ACC112 (cell line): ENCODE data around the gene DIO3.

Source experiments
- H2AFZ ChIP-seq: fragments of 200-600 bp; sonication (generic); one replicate; pipeline ENCODE4 v1.6.0; 2017; ENCODE audit warnings: antibody characterized with exemption, low read length; ENCODE audit not compliant: unreplicated experiment
- H3K27ac ChIP-seq: fragments of 200-600 bp; sonication (generic); 2 replicates; pipeline ENCODE4 v1.5.1; 2014; ENCODE audit warnings: low read depth, mild to moderate bottlenecking, antibody characterized with exemption, low read length, moderate library complexity
- H3K27me3 ChIP-seq: fragments of 200-600 bp; sonication (generic); 2 replicates; pipeline ENCODE4 v1.6.1; 2014; ENCODE audit warnings: mild to moderate bottlenecking, antibody characterized with exemption, low read length, moderate library complexity, mixed read lengths; ENCODE audit not compliant: insufficient read depth
- H3K36me3 ChIP-seq: fragments of 200-600 bp; sonication (generic); 2 replicates; pipeline ENCODE4 v1.6.1; 2016; ENCODE audit warnings: mild to moderate bottlenecking, antibody characterized with exemption, low read length, moderate library complexity, mixed read lengths; ENCODE audit not compliant: insufficient read depth
- H3K4me1 ChIP-seq: fragments of 200-600 bp; sonication (generic); one replicate; pipeline ENCODE4 v1.6.1; 2016; ENCODE audit warnings: low read length, mixed read lengths; ENCODE audit not compliant: insufficient read depth, unreplicated experiment, control insufficient read depth
- H3K4me3 ChIP-seq: fragments of 200-600 bp; sonication (generic); 2 replicates; pipeline ENCODE4 v1.5.1; 2014; ENCODE audit warnings: mild to moderate bottlenecking, low read depth, low read length
- H3K79me2 ChIP-seq: fragments of 200-600 bp; sonication (generic); one replicate; pipeline ENCODE4 v1.6.0; 2016; ENCODE audit warnings: low read length; ENCODE audit not compliant: control insufficient read depth, unreplicated experiment, insufficient read depth

Gene DIO3

GRCh38 chr14:101525640-101526527, 35.4 kb upstream of the DIO3 start:
- Histone ChIP-seq H3K4me3 (no peak overlapping the region), H2AFZ (no peak overlapping the region), H3K27me3 (no peaks in the 10 kb centered on the region), H3K4me1 (no peaks in the 10 kb centered on the region), H3K36me3 (no peaks in the 10 kb centered on the region), H3K27ac (no peak overlapping the region), H3K79me2 (no peaks in the 10 kb centered on the region)

GRCh38 chr14:101527987-101528386, 33.3 kb upstream of the DIO3 start:
- H3K27ac ChIP-seq, result no peak overlapping the region
- H3K36me3 ChIP-seq, result no peaks in the 10 kb centered on the region
- no peaks in the 10 kb centered on the region for H3K4me1 ChIP-seq
- no peaks in the 10 kb centered on the region for H3K79me2 ChIP-seq
- no peaks in the 10 kb centered on the region for H3K27me3 ChIP-seq
- H2AFZ ChIP-seq, result no peak overlapping the region
- no peak overlapping the region for H3K4me3 ChIP-seq

- Histone ChIP-seq H3K27ac (no peak overlapping the region), H2AFZ (no peak overlapping the region), H3K4me3 (no peak overlapping the region), H3K36me3 (no peaks in the 10 kb centered on the region), H3K27me3 (no peaks in the 10 kb centered on the region), H3K79me2 (no peaks in the 10 kb centered on the region), H3K4me1 (no peaks in the 10 kb centered on the region)
These were observed 32.2 kb upstream of the DIO3 start for GRCh38 chr14:101529079-101529478.

GRCh38 chr14:101534198-101534597, 27.1 kb upstream of the DIO3 start:
- Histone ChIP-seq H3K4me3 (no peak overlapping the region), H3K79me2 (no peaks in the 10 kb centered on the region), H3K27ac (no peak overlapping the region), H3K27me3 (no peaks in the 10 kb centered on the region), H2AFZ (no peak overlapping the region), H3K36me3 (no peaks in the 10 kb centered on the region), H3K4me1 (no peaks in the 10 kb centered on the region)

DNA sequence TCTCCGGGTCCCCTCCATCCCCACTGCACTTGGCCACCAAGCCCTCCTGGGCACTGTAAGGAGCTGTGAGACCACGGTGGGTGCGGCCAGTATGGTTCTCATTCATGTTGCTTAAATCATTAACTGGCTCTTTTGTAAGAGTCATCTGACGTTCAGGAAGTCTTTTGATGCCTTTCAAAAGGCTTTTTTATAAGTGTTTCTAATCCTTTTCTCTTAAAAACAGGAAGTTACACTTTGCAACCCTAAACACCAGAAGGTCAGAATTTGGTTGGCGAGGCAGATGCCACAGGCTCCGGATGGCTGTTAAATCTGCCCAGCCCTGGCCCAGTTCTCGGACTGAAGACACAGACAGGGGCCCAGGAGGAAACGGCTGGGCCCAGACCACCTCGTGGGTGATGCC, 26.1 kb upstream of the DIO3 start:
- Histone ChIP-seq H3K27ac (no peak overlapping the region), H3K4me1 (no peaks in the 10 kb centered on the region), H3K27me3 (no peaks in the 10 kb centered on the region), H2AFZ (no peak overlapping the region), H3K36me3 (no peaks in the 10 kb centered on the region), H3K4me3 (no peak overlapping the region), H3K79me2 (no peaks in the 10 kb centered on the region)

DNA sequence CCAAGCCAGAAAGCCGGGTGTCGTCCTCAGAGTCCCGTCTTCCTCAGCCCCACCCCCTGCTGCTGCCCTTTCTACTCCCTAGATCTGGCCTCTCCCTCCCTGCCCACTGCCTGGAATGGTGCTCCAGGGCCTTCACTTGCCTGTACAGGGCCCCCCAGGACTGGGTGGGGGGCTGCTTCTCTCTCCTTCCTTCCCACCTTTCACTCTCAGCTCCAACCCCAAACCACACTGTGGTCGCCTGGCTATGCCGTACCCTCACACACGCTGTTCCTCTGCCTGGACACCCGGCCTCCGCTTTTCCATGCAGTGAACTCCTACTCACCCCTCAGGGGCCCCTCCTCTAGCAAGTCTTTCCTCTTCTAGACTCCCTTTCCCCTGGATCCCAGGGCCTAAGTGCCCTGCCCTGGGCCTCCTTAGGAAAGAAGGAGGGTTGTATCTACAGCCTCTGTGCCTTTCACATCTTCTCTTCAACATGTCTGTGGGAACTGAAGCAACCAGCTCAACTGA, 25.5 kb upstream of the DIO3 start:
- no peaks in the 10 kb centered on the region for H3K36me3 ChIP-seq
- no peak overlapping the region for H2AFZ ChIP-seq
- H3K4me1 ChIP-seq, result no peaks in the 10 kb centered on the region
- H3K27me3 ChIP-seq, result no peaks in the 10 kb centered on the region
- H3K27ac ChIP-seq, result no peak overlapping the region
- no peak overlapping the region for H3K4me3 ChIP-seq
- no peaks in the 10 kb centered on the region for H3K79me2 ChIP-seq

DNA sequence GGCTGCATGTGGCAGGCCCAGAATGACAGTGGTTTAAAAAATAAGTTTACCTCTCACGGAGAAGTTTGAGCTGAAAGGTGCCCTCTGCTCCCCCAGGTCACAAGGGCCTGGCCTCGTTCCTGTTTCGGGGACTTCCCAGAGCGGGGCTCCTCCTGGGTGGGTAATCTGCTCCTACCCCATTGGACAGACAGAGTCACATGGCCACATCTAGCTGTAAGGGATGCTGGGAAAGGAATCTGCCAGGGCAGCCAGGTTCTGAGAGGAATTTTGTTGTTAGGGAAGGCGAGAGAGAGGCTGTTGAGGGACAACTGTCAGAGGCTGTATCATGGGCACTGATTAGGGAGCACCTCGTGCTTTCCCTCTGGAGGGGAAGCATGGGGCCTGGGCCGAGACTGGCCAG, 24.0 kb upstream of the DIO3 start:
- H3K4me1 ChIP-seq, result no peaks in the 10 kb centered on the region

DNA sequence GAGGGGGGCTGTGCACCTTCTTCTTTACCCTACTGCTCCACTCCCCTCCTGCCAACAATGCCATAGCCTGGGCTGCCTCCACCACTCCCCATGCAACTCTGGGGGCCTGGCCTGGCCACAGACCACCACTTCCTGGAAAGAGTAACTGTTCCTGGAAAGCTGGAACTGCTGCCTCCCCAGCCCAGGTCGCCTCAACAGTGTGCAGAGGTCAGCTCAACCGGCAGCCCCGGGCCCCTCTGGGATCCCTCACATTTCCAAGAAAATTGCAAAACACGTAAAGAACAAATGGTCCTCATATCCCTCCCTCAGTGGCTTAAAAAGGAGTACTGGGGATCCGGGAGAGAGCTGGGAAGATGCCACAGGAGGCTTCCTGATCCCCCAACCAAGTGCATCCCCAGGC, 22.4 kb upstream of the DIO3 start:
- H3K36me3 ChIP-seq, result no peaks in the 10 kb centered on the region
- no peaks in the 10 kb centered on the region for H3K4me1 ChIP-seq
- H3K79me2 ChIP-seq, result no peaks in the 10 kb centered on the region
- H3K27ac ChIP-seq, result no peak overlapping the region
- no peak overlapping the region for H3K4me3 ChIP-seq
- no peak overlapping the region for H2AFZ ChIP-seq
- H3K27me3 ChIP-seq, result no peaks in the 10 kb centered on the region

More for the DNA sequence above, 24.0 kb upstream of the DIO3 start:
- Histone ChIP-seq H3K27ac (no peak overlapping the region), H2AFZ (no peak overlapping the region), H3K79me2 (no peaks in the 10 kb centered on the region), H3K27me3 (no peaks in the 10 kb centered on the region), H3K36me3 (no peaks in the 10 kb centered on the region), H3K4me3 (no peak overlapping the region)

GRCh38 chr14:101539880-101540279, 21.4 kb upstream of the DIO3 start:
- Histone ChIP-seq H2AFZ (no peak overlapping the region), H3K27me3 (no peaks in the 10 kb centered on the region), H3K27ac (no peak overlapping the region), H3K4me3 (no peak overlapping the region), H3K4me1 (no peaks in the 10 kb centered on the region), H3K36me3 (no peaks in the 10 kb centered on the region), H3K79me2 (no peaks in the 10 kb centered on the region)

GRCh38 chr14:101540481-101541462, 20.5 kb upstream of the DIO3 start:
- Histone ChIP-seq H3K4me1 (no peaks in the 10 kb centered on the region), H3K36me3 (no peaks in the 10 kb centered on the region), H3K4me3 (no peak overlapping the region), H3K27ac (no peak overlapping the region), H3K27me3 (no peaks in the 10 kb centered on the region), H3K79me2 (no peaks in the 10 kb centered on the region), H2AFZ (no peak overlapping the region)
